ENCODE measurements around the gene TMEM176A. TPM values are rescaled to one million over a fixed set of nuclear protein-coding genes. Genes with fewer than 3 reads are reported as not detected.

The TMEM176A gene
- total and polyA plus RNA-seq, 4 experiments from 2014 or later: 0.26 to 2.6 (median 1.1) TPM; not detected in 1

GRCh38 chr7:150842018-150842417 is 41.4 kb downstream of the TMEM176A start:
- H3K27ac Mint-ChIP-seq: no peak overlapping the region
- Histone ChIP-seq H3K9me3 (ENCODE audit: control insufficient read depth in 1 of 2, low read length in 2 of 2) (no peaks in the 10 kb centered on the region), H3K27me3 (ENCODE audit: insufficient read depth, low read length) (no peaks in the 10 kb centered on the region), H3K4me1 (ENCODE audit: insufficient read depth, low read length) (no peaks in the 10 kb centered on the region), H3K36me3 (ENCODE audit: insufficient read depth, low read length) (no peaks in the 10 kb centered on the region), H3K4me3 (ENCODE audit: low read length in 2 of 2) (no peak overlapping the region), H3K27ac (ENCODE audit: low read depth, low read length) (no peak overlapping the region)
- no peak overlapping the region for H3K4me3 Mint-ChIP-seq
- H3K36me3 Mint-ChIP-seq: no peaks in the 10 kb centered on the region
- ChIA-PET CTCF (ENCODE audit: partially characterized antibody) (no interaction called here), POLR2A (ENCODE audit: partially characterized antibody) (no interaction called here)
- no peaks in the 10 kb centered on the region for H3K27me3 Mint-ChIP-seq
- H3K9me3 Mint-ChIP-seq: peaks cover 0 to 2% (median 0%) of the 10 kb centered on the region in 8 donors
- no peaks in the 10 kb centered on the region for H3K4me1 Mint-ChIP-seq
- intact Hi-C loops (cut with micrococcal nuclease): no loop called here
- DNase-seq: no peak

DNA sequence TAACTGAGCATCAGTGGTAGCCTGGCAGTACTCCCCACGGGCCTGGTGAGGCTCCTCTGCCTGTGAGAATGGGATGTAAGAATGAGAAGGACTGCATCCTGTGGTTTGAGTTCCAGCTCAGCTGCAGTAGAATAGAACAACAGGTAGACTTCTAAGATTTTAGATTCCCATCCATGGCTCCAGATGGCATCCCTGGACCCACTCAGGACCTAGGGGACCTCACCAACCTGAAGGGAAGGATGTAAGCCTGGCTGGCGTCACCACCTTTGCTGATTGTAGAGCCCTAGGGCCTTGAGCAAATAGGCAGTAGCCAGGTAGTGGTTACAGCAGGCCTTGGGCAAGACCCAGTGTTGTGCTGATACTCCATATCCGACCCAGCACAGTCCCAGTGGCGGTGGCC is 42.1 kb downstream of the TMEM176A start:
- Mint-ChIP-seq H3K27ac (no peak overlapping the region), H3K4me1 (no peaks in the 10 kb centered on the region), H3K9me3 (peaks cover 0 to 2% (median 0%) of the 10 kb centered on the region in 8 donors), H3K4me3 (no peak overlapping the region), H3K27me3 (no peaks in the 10 kb centered on the region), H3K36me3 (no peaks in the 10 kb centered on the region)
- intact Hi-C loops (cut with micrococcal nuclease): no loop called here
- Histone ChIP-seq H3K9me3 (ENCODE audit: control insufficient read depth in 1 of 2, low read length in 2 of 2) (no peaks in the 10 kb centered on the region), H3K36me3 (ENCODE audit: insufficient read depth, low read length) (no peaks in the 10 kb centered on the region), H3K4me1 (ENCODE audit: insufficient read depth, low read length) (no peaks in the 10 kb centered on the region), H3K4me3 (ENCODE audit: low read length in 2 of 2) (no peak overlapping the region), H3K27me3 (ENCODE audit: insufficient read depth, low read length) (no peaks in the 10 kb centered on the region), H3K27ac (ENCODE audit: low read depth, low read length) (no peak overlapping the region)
- no peak for DNase-seq
- ChIA-PET CTCF (ENCODE audit: partially characterized antibody) (no interaction called here), POLR2A (ENCODE audit: partially characterized antibody) (no interaction called here)

- Mint-ChIP-seq H3K4me1 (no peaks in the 10 kb centered on the region), H3K36me3 (no peaks in the 10 kb centered on the region), H3K27ac (no peak overlapping the region), H3K4me3 (no peak overlapping the region), H3K9me3 (peaks cover 0 to 2% (median 0%) of the 10 kb centered on the region in 8 donors), H3K27me3 (peaks cover 2 to 7% of the 10 kb centered on the region in 2 donors)
- Histone ChIP-seq H3K4me1 (ENCODE audit: insufficient read depth, low read length) (no peaks in the 10 kb centered on the region), H3K4me3 (ENCODE audit: low read length in 2 of 2) (no peak overlapping the region), H3K27ac (ENCODE audit: low read depth, low read length) (no peak overlapping the region), H3K27me3 (ENCODE audit: insufficient read depth, low read length) (no peaks in the 10 kb centered on the region), H3K36me3 (ENCODE audit: insufficient read depth, low read length) (no peaks in the 10 kb centered on the region), H3K9me3 (ENCODE audit: control insufficient read depth in 1 of 2, low read length in 2 of 2) (no peaks in the 10 kb centered on the region)
- intact Hi-C loops (cut with micrococcal nuclease): no loop called here
- CTCF ChIA-PET (ENCODE audit: partially characterized antibody): no interaction called here
- POLR2A ChIA-PET (ENCODE audit: partially characterized antibody): no interaction called here
- DNase-seq: no peak
Measured at GRCh38 chr7:150845421-150845861, 44.9 kb downstream of the TMEM176A start.

GRCh38 chr7:150846291-150847115 is 45.9 kb downstream of the TMEM176A start:
- peaks cover 0 to 2% (median 0%) of the 10 kb centered on the region in 8 donors for H3K9me3 Mint-ChIP-seq
- Histone ChIP-seq H3K4me1 (ENCODE audit: insufficient read depth, low read length) (no peaks in the 10 kb centered on the region), H3K9me3 (ENCODE audit: control insufficient read depth in 1 of 2, low read length in 2 of 2) (no peaks in the 10 kb centered on the region), H3K36me3 (ENCODE audit: insufficient read depth, low read length) (no peaks in the 10 kb centered on the region), H3K27ac (ENCODE audit: low read depth, low read length) (no peak overlapping the region), H3K4me3 (ENCODE audit: low read length in 2 of 2) (no peak overlapping the region), H3K27me3 (ENCODE audit: insufficient read depth, low read length) (no peaks in the 10 kb centered on the region)
- H3K4me3 Mint-ChIP-seq: peak overlapping the region in 1 of 8 donors; percentile 10
- H3K27me3 Mint-ChIP-seq: peaks cover 8 to 13% of the 10 kb centered on the region in 2 donors
- intact Hi-C loops (cut with micrococcal nuclease): no loop called here
- H3K27ac Mint-ChIP-seq: no peak overlapping the region
- H3K4me1 Mint-ChIP-seq: no peaks in the 10 kb centered on the region
- ChIA-PET POLR2A (ENCODE audit: partially characterized antibody) (no interaction called here), CTCF (ENCODE audit: partially characterized antibody) (no interaction called here)
- DNase-seq: no peak
- H3K36me3 Mint-ChIP-seq: no peaks in the 10 kb centered on the region

GRCh38 chr7:150847536-150847935 is 47.0 kb downstream of the TMEM176A start:
- POLR2A ChIA-PET (ENCODE audit: partially characterized antibody): no interaction called here
- no peak for DNase-seq
- peak overlapping the region in 1 of 7 donors; percentile 58 for H3K27ac Mint-ChIP-seq
- Histone ChIP-seq H3K27me3 (ENCODE audit: insufficient read depth, low read length) (peaks cover 7% of the 10 kb centered on the region), H3K36me3 (ENCODE audit: insufficient read depth, low read length) (no peaks in the 10 kb centered on the region), H3K4me3 (ENCODE audit: low read length in 2 of 2) (no peak overlapping the region), H3K9me3 (ENCODE audit: control insufficient read depth in 1 of 2, low read length in 2 of 2) (no peaks in the 10 kb centered on the region), H3K27ac (ENCODE audit: low read depth, low read length) (no peak overlapping the region), H3K4me1 (ENCODE audit: insufficient read depth, low read length) (no peaks in the 10 kb centered on the region)
- no peak overlapping the region for H3K4me3 Mint-ChIP-seq
- intact Hi-C loops (cut with micrococcal nuclease): no loop called here
- peaks cover 16 to 18% of the 10 kb centered on the region in 2 donors for H3K27me3 Mint-ChIP-seq
- peaks cover 0 to 4% (median 0%) of the 10 kb centered on the region in 4 donors for H3K4me1 Mint-ChIP-seq
- no peaks in the 10 kb centered on the region for H3K36me3 Mint-ChIP-seq
- no peaks in the 10 kb centered on the region for H3K9me3 Mint-ChIP-seq
- CTCF ChIA-PET (ENCODE audit: partially characterized antibody): no interaction called here

- POLR2A ChIA-PET (ENCODE audit: partially characterized antibody): no interaction called here
- DNase-seq: no peak
- CTCF ChIA-PET (ENCODE audit: partially characterized antibody): no interaction called here
- Mint-ChIP-seq H3K27me3 (peaks cover 16 to 22% of the 10 kb centered on the region in 2 donors), H3K4me1 (peaks cover 0 to 6% (median 0%) of the 10 kb centered on the region in 4 donors), H3K9me3 (no peaks in the 10 kb centered on the region), H3K27ac (no peak overlapping the region), H3K36me3 (no peaks in the 10 kb centered on the region), H3K4me3 (no peak overlapping the region)
- no peak overlapping the region for H3K27ac ChIP-seq (ENCODE audit: low read depth, low read length)
- H3K4me3 ChIP-seq (ENCODE audit: low read length in 2 of 2): no peak overlapping the region
- H3K27me3 ChIP-seq (ENCODE audit: insufficient read depth, low read length): peaks cover 7% of the 10 kb centered on the region
- intact Hi-C loops (cut with micrococcal nuclease): no loop called here
- no peaks in the 10 kb centered on the region for H3K9me3 ChIP-seq (ENCODE audit: control insufficient read depth in 1 of 2, low read length in 2 of 2)
- H3K36me3 ChIP-seq (ENCODE audit: insufficient read depth, low read length): no peaks in the 10 kb centered on the region
- no peaks in the 10 kb centered on the region for H3K4me1 ChIP-seq (ENCODE audit: insufficient read depth, low read length)
Measured at GRCh38 chr7:150848111-150848510, 47.5 kb downstream of the TMEM176A start.

DNA sequence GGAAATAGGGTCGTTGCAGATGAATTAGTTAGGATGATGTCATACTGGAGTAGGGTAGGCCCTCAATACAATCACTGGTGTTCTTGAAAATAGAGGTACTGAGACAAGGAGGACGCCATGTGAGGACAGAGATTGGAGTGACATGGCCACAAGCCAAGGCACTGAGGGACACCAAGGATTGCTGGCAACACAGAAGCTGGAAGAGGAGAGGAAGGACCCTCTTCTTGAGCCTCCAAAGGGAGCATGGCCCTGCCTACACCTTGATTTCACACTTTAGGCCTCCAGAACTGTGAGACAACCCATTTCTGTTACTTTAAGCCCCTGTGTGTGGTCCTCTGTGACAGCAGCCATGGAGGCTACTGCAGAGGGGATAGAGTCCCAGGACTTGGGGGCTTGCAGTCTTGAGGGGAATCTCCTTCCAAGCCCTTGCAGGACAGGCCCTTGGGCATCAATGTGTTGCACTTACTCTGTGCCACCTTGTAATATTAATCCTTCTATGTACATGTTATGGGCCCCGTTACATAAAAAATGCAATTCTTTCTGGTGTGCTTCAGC is 48.1 kb downstream of the TMEM176A start:
- CTCF ChIA-PET (ENCODE audit: partially characterized antibody): no interaction called here

More for the DNA sequence above, 48.1 kb downstream of the TMEM176A start:
- Mint-ChIP-seq H3K27me3 (peaks cover 16 to 22% of the 10 kb centered on the region in 2 donors), H3K4me1 (peaks cover 0 to 6% (median 0%) of the 10 kb centered on the region in 4 donors), H3K36me3 (no peaks in the 10 kb centered on the region), H3K27ac (no peak overlapping the region), H3K4me3 (no peak overlapping the region), H3K9me3 (no peaks in the 10 kb centered on the region)
- peaks cover 7% of the 10 kb centered on the region for H3K27me3 ChIP-seq (ENCODE audit: insufficient read depth, low read length)
- no peaks in the 10 kb centered on the region for H3K9me3 ChIP-seq (ENCODE audit: control insufficient read depth in 1 of 2, low read length in 2 of 2)
- H3K4me3 ChIP-seq (ENCODE audit: low read length in 2 of 2): no peak overlapping the region
- intact Hi-C loops (cut with micrococcal nuclease): no loop called here
- H3K27ac ChIP-seq (ENCODE audit: low read depth, low read length): no peak overlapping the region
- no peaks in the 10 kb centered on the region for H3K36me3 ChIP-seq (ENCODE audit: insufficient read depth, low read length)
- H3K4me1 ChIP-seq (ENCODE audit: insufficient read depth, low read length): no peaks in the 10 kb centered on the region
- no peak for DNase-seq
- POLR2A ChIA-PET (ENCODE audit: partially characterized antibody): no interaction called here
